ENCODE measurements around the gene IKZF3.
"Not testable (repeated sequence)": the region's sequence is repeated elsewhere in the genome, so short reads cannot be mapped to it uniquely, and the experiment has no call there.

The IKZF3 gene

DNA sequence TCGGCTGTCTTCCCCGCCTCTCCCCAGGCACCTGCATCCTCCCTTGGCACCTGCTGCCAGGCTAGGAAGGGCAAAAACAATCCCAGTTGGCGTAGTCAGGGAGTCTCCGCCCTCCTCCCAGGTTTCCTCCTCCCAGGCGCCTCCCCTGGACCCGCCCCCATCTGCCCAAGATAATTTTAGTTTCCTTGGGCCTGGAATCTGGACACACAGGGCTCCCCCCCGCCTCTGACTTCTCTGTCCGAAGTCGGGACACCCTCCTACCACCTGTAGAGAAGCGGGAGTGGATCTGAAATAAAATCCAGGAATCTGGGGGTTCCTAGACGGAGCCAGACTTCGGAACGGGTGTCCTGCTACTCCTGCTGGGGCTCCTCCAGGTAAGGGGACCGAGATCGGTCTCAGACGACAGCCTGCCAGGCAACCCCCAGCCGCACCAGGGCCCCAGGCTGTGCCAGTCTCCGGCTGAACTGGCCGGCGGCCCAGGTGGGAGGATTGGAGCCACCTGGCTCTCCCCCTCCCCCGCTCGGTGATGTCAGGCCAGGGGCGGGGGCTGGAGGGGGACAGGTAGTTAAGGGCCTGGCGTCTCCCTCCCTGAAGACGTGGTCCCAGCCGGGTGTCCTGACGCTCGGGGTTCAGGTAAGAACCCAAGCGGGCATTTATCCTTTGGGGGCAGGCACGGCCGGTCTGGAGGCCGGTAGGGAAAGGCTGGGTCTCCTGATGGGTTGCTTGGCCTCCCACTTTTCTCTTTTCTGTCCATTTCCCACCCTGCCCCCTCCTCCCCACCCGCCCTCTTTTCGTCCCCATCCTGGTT, 126.1 kb downstream of the IKZF3 start, which contains the start of gene GRB7:
GRB7 (plus strand) TSS at position 179 of the 808 bp plus-strand sequence. CDS start 4,364 bp downstream, outside the sequence.
- no peak for DNase-seq

DNA sequence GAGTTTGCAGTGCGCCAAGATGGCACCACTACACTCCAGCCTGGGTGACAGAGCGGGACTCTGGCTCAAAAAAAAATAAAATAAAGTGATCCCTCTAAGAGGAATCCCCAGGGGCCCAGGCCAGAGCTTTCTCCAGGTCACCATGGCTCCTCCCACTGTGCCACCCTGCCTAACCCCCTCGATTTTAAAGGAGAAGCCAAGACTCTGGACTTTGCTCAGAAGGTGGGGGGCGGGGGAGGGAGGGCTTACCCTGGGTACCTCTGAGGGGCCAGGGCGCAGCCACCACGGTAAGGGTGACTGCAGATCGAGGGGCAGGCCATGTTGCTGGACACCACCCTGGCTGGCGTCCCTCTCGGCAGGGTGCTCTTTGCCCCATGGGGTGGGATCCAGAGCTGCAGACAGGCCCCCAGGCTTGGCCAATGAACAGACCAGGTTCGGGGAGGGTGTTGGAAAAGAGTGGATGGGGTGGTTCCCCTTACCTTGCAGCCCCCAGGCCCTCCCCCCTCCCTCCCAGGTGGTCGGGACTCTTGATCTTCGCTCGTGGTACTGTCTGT, 126.8 kb downstream of the IKZF3 start:
- no peak for DNase-seq

DNA sequence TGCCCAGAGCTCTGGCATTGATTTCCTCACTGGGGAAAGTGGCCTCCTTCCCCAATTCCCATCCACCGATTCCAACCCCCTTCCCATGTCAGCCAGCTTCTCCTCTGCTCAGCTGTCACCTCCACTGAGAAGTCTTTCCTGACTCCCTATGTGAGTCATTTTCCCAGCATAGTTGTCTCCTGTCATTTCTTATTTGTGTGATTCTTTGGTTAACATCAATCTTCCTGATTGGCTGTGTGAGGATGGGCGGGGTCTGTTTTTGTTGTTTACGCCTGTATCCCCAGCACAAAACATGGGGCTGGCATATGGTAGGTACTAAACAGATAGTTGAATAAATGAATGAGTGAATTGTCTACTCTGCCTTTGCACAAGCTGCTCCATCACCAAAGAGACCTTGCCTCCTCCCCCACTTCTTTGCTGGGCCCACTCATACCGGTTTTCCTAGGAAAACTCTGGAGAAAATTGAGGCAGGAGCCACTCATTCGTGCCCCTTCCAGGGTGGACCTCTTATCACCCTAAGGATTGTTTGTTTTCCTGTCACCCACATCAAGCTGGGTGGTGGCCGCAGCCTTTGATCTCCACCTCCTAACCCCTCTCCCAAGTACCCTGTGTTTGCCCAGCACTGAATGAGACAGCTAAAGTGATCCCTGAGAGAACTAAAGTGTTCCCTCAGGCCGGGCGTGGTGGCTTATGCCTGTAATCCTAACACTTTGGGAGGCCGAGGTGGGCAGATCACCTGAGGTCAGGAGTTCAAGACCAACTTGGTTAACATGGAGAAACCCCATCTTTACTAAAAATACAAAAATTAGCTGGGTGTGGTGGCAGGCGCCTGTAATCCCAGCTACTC, 127.6 kb downstream of the IKZF3 start:
- DNase-seq = peak; percentile 23

DNA sequence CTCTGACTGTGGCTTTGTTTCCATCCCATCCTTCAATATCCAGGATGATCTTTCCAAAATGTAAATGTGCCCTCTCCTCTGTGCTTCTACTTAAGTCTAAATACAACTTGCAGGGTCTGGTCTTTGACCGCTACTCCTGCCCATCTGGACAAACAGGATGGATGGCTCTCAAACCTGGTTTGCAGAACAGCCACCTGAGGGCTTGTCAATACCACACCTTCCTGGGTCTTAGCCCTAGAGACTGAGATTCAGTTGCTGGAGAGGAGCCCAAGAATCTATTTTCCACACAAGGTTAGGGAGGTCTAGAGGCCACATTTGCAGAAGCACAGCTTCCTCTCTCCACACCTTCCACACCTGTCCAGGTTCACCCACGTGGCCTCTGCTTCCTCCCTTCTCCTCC, 128.2 kb downstream of the IKZF3 start:
- DNase-seq = no peak

DNA sequence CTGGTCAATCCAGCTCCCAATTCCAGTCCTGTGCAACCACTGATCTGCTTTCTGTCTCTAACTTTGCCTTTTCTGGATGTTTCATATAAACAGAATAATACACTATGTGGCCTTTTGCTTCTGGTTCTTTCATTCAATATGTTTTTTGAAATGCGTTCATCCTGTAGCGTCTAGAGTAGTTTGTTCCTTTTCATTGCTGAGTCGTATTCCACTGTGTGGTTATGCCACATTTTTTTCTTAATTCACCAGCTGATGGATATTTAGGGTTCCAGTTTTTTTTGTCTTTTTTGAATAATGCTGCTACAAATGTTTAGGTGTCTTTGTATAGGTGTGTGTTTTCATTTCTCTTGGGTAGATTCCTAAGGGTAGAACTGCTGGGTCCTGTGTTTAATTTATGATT, 131.5 kb downstream of the IKZF3 start:
- no peak for DNase-seq

- DNase-seq = peak; percentile 89
Observed at GRCh38 chr17:39730095-39730921, 133.8 kb downstream of the IKZF3 start, which contains the start of gene MIEN1. TSS of gene MIEN1 (minus strand) at chr17:39730532. CDS start at chr17:39730495, 37 bp downstream.

DNA sequence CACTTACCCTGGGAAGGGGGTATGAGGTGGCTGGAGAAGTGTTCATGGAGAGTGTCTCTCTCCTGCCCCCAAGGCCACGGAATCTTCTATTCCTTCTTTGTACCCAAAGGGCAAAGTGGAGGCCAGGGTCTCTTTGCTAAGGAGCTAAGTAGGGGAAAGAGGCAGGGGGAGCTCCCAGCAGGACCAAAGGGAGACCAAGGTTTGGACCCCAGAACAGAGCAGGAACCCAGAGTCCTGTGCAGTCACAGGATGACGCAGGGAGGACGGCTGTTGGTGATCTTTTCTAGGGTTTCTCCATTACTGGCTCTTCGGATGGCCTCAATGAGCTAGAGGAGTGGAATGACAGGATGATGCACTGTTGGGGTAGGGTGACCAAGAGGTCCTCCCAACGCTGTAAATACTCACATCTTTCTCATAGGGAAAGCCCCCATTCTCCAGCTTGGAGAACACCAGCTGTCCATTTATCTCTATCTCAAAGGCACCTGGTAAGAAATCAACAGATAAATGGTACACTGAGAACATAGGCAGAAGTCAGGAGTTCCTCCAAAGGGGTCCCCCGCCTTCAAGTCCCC, 134.7 kb downstream of the IKZF3 start:
- no peak for DNase-seq

DNA sequence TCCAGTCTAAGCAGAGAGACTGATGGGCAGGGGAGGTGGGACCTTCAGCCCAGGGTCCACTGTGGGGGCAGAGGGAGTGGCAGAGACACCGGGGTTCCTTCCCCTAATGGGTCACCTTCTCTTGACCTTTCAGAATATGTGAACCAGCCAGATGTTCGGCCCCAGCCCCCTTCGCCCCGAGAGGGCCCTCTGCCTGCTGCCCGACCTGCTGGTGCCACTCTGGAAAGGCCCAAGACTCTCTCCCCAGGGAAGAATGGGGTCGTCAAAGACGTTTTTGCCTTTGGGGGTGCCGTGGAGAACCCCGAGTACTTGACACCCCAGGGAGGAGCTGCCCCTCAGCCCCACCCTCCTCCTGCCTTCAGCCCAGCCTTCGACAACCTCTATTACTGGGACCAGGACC, 136.6 kb downstream of the IKZF3 start:
- no peak for DNase-seq

DNA sequence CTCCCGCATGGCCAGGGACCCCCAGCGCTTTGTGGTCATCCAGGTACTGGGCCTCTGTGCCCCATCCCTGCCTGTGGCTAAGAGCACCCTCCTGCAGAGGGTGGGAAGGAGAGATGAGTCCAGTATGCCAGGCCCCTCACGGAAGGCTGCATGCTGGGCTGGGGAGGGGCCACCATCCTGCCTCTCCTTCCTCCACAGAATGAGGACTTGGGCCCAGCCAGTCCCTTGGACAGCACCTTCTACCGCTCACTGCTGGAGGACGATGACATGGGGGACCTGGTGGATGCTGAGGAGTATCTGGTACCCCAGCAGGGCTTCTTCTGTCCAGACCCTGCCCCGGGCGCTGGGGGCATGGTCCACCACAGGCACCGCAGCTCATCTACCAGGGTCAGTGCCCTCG, 137.5 kb downstream of the IKZF3 start:
- DNase-seq = no peak

- not testable (repeated sequence) for DNase-seq
Observed at GRCh38 chr17:39725923-39726322, 138.2 kb downstream of the IKZF3 start.

- no peak for DNase-seq
Observed at GRCh38 chr17:39724731-39725130, 139.4 kb downstream of the IKZF3 start.

DNA sequence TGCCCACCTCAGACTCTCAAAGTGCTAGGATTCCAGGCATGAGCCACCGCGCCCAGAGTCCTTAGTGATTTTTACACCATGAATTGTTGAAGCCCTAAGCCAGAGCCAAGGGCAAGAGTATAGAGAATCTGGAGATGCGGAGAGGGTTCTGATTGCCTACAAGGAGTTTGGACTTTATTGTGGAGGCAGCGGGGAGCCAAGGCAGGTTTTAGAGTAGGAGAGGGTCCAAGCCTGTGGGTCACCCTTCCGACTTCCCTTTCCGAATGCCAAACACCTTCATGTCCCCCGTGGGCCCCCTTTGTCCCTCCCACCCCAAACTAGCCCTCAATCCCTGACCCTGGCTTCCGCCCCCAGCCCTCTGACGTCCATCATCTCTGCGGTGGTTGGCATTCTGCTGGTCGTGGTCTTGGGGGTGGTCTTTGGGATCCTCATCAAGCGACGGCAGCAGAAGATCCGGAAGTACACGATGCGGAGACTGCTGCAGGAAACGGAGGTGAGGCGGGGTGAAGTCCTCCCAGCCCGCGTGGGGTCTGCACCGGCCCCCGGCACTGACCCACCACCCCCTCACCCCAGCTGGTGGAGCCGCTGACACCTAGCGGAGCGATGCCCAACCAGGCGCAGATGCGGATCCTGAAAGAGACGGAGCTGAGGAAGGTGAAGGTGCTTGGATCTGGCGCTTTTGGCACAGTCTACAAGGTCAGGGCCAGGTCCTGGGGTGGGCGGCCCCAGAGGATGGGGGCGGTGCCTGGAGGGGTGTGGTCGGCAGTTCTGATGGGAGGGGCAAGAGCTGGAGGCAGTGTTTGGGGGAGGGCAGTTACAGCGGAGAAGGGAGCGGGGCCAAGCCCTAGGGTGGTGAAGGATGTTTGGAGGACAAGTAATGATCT, 140.9 kb downstream of the IKZF3 start:
- DNase-seq = peak; percentile 16

- DNase-seq = no peak
Observed at GRCh38 chr17:39722104-39722503, 142.0 kb downstream of the IKZF3 start.

DNA sequence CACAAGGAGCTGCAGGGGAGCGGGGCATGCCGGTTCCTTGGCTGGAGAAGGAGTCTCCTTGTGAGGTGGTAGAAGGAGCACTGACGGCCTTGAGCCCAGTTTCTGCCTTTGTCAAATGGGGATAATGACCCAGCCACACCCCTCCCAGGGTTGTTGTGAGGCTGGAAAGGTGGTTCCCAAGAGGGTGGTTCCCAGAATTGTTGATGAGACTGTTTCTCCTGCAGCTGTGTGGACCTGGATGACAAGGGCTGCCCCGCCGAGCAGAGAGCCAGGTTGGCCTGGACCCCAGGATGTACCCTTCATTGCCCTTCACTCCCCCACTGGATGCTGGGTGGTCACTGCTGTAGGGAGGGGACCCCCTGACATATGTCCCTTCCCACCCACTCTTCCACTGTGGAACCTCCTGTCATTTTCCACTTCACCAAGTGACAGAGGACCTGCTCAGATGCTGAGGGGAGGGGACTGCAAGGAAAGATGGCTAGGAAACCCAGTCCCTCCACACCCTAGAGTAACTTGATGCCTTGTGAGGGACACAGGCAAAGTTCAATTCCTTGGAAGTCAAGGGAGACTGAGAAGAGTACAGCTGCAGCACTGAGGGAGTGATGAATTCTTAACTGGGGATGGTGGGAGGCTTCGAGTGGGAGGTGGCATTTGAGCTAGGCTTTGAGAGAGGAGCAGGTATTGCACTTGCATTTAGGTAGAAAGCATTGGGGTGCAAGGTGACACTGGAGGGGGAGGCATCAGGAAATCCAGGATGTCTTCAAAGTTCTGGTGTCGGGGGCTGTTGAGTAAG, 144.4 kb downstream of the IKZF3 start:
- no peak for DNase-seq

DNA sequence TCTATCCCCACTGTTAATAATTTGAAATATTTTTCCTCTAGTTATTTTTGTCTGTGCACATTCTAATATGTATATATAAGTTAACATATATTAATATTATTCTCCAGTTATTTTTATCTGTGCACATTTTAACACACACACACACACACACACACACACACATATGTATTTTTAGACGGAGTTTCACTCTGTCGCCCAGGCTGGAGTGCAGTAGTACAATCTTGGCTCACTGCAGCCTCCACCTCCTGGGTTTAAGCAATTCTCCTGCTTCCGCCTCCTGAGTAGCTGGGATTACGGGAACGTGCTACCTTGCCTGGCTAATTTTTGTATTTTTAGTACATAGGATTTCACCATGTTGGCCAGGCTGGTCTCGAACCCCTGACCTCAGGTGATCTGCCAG, 146.5 kb downstream of the IKZF3 start:
- DNase-seq = no peak

DNA sequence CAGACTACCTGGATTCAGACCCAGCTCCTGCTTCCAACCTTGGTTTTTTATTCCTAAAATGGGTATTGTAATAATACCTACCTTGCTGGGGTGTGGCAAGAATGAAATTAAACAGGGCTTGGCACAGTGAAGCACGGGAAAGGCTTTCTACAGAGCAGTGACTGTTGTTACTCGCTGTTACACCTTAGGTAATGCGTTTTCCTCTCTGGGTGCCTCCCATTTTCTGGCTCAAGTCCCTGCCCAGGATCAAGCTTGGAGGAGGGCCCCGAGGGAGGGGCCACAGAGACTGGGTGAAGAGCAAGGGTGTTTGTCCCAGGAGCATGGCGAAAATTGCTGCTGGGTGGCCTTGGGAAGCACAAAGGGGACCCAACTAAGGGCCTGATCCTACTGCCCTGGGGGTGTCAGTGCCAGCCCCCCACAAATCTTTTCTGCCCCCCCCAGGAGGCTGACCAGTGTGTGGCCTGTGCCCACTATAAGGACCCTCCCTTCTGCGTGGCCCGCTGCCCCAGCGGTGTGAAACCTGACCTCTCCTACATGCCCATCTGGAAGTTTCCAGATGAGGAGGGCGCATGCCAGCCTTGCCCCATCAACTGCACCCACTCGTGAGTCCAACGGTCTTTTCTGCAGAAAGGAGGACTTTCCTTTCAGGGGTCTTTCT, 147.1 kb downstream of the IKZF3 start:
- no peak for DNase-seq

DNA sequence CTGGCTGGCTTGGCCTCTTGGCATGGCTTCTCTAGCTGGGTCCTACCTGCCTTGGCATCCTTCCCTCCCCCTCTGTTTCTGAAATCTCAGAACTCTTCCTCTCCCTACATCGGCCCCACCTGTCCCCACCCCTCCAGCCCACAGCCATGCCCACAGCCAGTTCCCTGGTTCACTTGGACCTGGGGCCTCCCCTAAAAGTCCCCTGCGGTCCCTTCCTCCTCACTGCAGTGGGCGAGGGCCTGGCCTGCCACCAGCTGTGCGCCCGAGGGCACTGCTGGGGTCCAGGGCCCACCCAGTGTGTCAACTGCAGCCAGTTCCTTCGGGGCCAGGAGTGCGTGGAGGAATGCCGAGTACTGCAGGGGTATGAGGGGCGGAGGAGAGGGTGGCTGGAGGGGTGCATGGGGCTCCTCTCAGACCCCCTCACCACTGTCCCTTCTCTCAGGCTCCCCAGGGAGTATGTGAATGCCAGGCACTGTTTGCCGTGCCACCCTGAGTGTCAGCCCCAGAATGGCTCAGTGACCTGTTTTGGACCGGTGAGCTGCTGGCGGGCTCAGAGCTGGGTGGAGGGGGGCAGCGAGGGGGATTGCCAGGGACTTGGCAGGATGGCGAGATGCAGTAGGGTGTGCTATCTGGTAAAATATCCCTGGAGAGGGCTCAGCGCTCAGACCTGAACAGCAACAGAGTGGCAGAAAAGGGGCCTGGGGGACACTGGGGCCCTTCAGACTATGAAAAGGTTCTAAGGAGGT, 147.9 kb downstream of the IKZF3 start:
- no peak for DNase-seq

GRCh38 chr17:39715375-39716072, 148.6 kb downstream of the IKZF3 start:
- DNase-seq = no peak

Measured in NCI-H82 (cell line).